Subcutaneous abdominal adipose tissue (tissue), 5 donors: ENCODE results near the gene VAMP2.

Source experiments
- H3K27ac ChIP-seq: one replicate; pipeline ENCODE4 v1.7.0; 2013; ENCODE audit warnings: low read depth, mild to moderate bottlenecking, inconsistent platforms, low read length, moderate library complexity
- H3K27me3 ChIP-seq, 5 donors: one replicate each; pipeline ENCODE4 v1.7.0; 2013; ENCODE audit warnings: low read length in 5 of 5, inconsistent platforms in 1 of 5; ENCODE audit not compliant: control insufficient read depth in 5 of 5, insufficient read depth in 4 of 5
- H3K36me3 ChIP-seq, 5 donors: one replicate each; pipeline ENCODE4 v1.7.0; 2013; ENCODE audit warnings: low read length in 5 of 5; ENCODE audit not compliant: control insufficient read depth in 5 of 5, insufficient read depth in 5 of 5
- H3K4me1 ChIP-seq, 5 donors: one replicate each; pipeline ENCODE4 v1.7.0; 2013; ENCODE audit warnings: low read length in 5 of 5, mild to moderate bottlenecking in 3 of 5, moderate library complexity in 1 of 5; ENCODE audit not compliant: control insufficient read depth in 5 of 5, insufficient read depth in 5 of 5
- H3K4me3 ChIP-seq, 5 donors: one replicate each; pipeline ENCODE4 v1.7.0; 2013; ENCODE audit warnings: low read length in 5 of 5, low read depth in 1 of 5
- H3K9ac ChIP-seq, 5 donors: one replicate each; pipeline ENCODE4 v1.7.0; 2013; ENCODE audit warnings: low read length in 5 of 5, mild to moderate bottlenecking in 4 of 5, moderate library complexity in 3 of 5
- H3K9me3 ChIP-seq, 5 donors: one replicate each; pipeline ENCODE4 v1.7.0; 2013; ENCODE audit warnings: low read length in 5 of 5; ENCODE audit not compliant: control insufficient read depth in 5 of 5
- donor health status: healthy.
- donor health status: healthy.
- donor health status: healthy.
- donor health status: healthy.
- donor health status: healthy.

The VAMP2 gene

GRCh38 chr17:8162233-8162996 is at the start of gene VAMP2:
TSS of gene VAMP2 (minus strand) at chr17:8162948. CDS start at chr17:8162879, 69 bp downstream.
- peak within 1 kb of the TSS; percentile 93 for H3K27ac ChIP-seq
- no peaks in the 10 kb centered on the region for H3K27me3 ChIP-seq
- H3K36me3 ChIP-seq = peaks cover 2 to 29% (median 25%) of the 10 kb centered on the region in 5 donors
- no peaks in the 10 kb centered on the region for H3K9me3 ChIP-seq
- peak within 1 kb of the TSS; percentile 77 to 99 (median 86) for H3K9ac ChIP-seq
- peak within 1 kb of the TSS; percentile 84 to 97 (median 92) for H3K4me3 ChIP-seq
- peaks cover 10 to 52% (median 46%) of the 10 kb centered on the region in 5 donors for H3K4me1 ChIP-seq

- Histone ChIP-seq H3K9ac (peak overlapping the region in 4 of 5 donors; percentile 64 to 95 (median 74)), H3K36me3 (no peaks in the 10 kb centered on the region), H3K4me3 (peak overlapping the region; percentile 62 to 76 (median 72)), H3K9me3 (peaks cover 0 to 2% (median 0%) of the 10 kb centered on the region in 5 donors), H3K27me3 (peaks cover 0 to 3% (median 0%) of the 10 kb centered on the region in 5 donors), H3K27ac (peak overlapping the region; percentile 78), H3K4me1 (peaks cover 6 to 16% (median 14%) of the 10 kb centered on the region in 5 donors)
Measured at GRCh38 chr17:8210761-8211458, 48.2 kb upstream of the VAMP2 start.

GRCh38 chr17:8209907-8210760 is 47.4 kb upstream of the VAMP2 start, which contains the start of gene AURKB:
TSS of gene AURKB (minus strand) at chr17:8210575. CDS start at chr17:8210224, 351 bp downstream.
- Histone ChIP-seq H3K4me3 (peak within 1 kb of the TSS; percentile 62 to 76 (median 72)), H3K9ac (peak within 1 kb of the TSS; percentile 59 to 95 (median 73)), H3K36me3 (no peaks in the 10 kb centered on the region), H3K4me1 (peaks cover 6 to 16% (median 14%) of the 10 kb centered on the region in 5 donors), H3K9me3 (peaks cover 0 to 2% (median 0%) of the 10 kb centered on the region in 5 donors), H3K27me3 (peaks cover 0 to 3% (median 0%) of the 10 kb centered on the region in 5 donors), H3K27ac (peak within 1 kb of the TSS; percentile 78)

DNA sequence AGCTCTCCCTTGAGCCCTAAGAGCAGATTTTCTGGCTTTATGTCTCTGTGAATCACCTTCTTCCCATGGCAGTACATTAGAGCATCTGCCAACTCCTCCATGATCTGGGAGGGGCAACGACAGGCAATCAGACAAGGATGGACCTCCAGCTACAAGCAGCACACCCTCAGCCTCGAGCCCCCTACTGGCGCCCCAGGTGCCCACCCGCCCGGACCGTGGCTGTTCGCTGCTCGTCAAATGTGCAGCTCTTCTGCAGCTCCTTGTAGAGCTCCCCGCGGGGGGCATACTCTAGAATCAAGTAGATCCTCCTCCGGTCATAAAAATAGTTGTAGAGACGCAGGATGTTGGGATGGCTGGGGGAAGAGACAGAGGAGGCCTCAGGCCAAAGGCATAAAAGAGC is 43.8 kb upstream of the VAMP2 start:
- Histone ChIP-seq H3K36me3 (no peaks in the 10 kb centered on the region), H3K4me1 (peaks cover 6 to 16% (median 14%) of the 10 kb centered on the region in 5 donors), H3K4me3 (no peak overlapping the region), H3K27me3 (peaks cover 0 to 3% (median 0%) of the 10 kb centered on the region in 5 donors), H3K9ac (no peak overlapping the region), H3K27ac (no peak overlapping the region), H3K9me3 (peaks cover 0 to 2% (median 0%) of the 10 kb centered on the region in 5 donors)

- H3K27ac ChIP-seq = no peak overlapping the region
- H3K4me1 ChIP-seq = peaks cover 2 to 4% (median 3%) of the 10 kb centered on the region in 5 donors
- no peaks in the 10 kb centered on the region for H3K36me3 ChIP-seq
- peaks cover 0 to 3% (median 0%) of the 10 kb centered on the region in 5 donors for H3K9me3 ChIP-seq
- H3K27me3 ChIP-seq = peaks cover 0 to 3% (median 0%) of the 10 kb centered on the region in 5 donors
- no peak overlapping the region for H3K4me3 ChIP-seq
- H3K9ac ChIP-seq = no peak overlapping the region
Measured at GRCh38 chr17:8204761-8205555, 42.2 kb upstream of the VAMP2 start.

- H3K27me3 ChIP-seq = peaks cover 0 to 2% (median 0%) of the 10 kb centered on the region in 5 donors
- peaks cover 31 to 44% (median 44%) of the 10 kb centered on the region in 5 donors for H3K4me1 ChIP-seq
- peak overlapping the region; percentile 38 to 69 (median 60) for H3K4me3 ChIP-seq
- no peaks in the 10 kb centered on the region for H3K36me3 ChIP-seq
- peak overlapping the region in 2 of 5 donors; percentile 30 to 31 for H3K9ac ChIP-seq
- peak overlapping the region; percentile 55 for H3K27ac ChIP-seq
- peaks cover 0 to 2% (median 0%) of the 10 kb centered on the region in 5 donors for H3K9me3 ChIP-seq
Measured at GRCh38 chr17:8192070-8192815, 29.5 kb upstream of the VAMP2 start.

DNA sequence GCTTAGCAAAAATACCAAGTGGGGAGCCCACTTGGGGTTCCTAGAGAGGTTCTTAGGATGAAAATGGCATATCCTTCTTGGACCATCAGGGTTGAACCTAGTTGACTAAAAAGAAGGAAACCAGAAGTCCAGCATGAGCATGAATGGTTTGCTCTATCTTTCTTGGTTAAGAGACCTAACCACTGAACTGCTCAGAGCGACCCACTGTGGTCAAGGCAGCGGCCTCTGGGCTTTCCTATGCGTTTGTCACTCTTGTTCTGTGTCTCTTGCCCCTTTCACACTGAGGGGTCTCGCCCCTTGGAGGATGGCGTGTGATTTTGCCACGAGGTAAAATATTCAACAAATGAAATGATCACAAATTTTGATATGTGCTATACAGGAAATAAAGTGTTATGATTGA is 27.8 kb upstream of the VAMP2 start:
- Histone ChIP-seq H3K9ac (no peak overlapping the region), H3K4me1 (peaks cover 35 to 60% (median 57%) of the 10 kb centered on the region in 5 donors), H3K27ac (peak overlapping the region; percentile 55), H3K27me3 (peaks cover 0 to 2% (median 0%) of the 10 kb centered on the region in 5 donors), H3K36me3 (no peaks in the 10 kb centered on the region), H3K9me3 (peaks cover 0 to 2% (median 0%) of the 10 kb centered on the region in 5 donors), H3K4me3 (peak overlapping the region; percentile 31 to 81 (median 72))

GRCh38 chr17:8189711-8190477 is 27.1 kb upstream of the VAMP2 start, which contains the start of gene BORCS6:
TSS of gene BORCS6 (minus strand) at chr17:8190180. CDS start at chr17:8190140, 40 bp downstream.
- peak within 1 kb of the TSS in 4 of 5 donors; percentile 55 to 82 (median 74) for H3K9ac ChIP-seq
- H3K4me3 ChIP-seq = peak within 1 kb of the TSS; percentile 72 to 83 (median 76)
- H3K27ac ChIP-seq = peak within 1 kb of the TSS; percentile 80
- peaks cover 35 to 61% (median 58%) of the 10 kb centered on the region in 5 donors for H3K4me1 ChIP-seq
- H3K27me3 ChIP-seq = peaks cover 0 to 2% (median 0%) of the 10 kb centered on the region in 5 donors
- H3K36me3 ChIP-seq = no peaks in the 10 kb centered on the region
- H3K9me3 ChIP-seq = peaks cover 0 to 2% (median 0%) of the 10 kb centered on the region in 5 donors
